ENCODE results near the gene TMEM170A.
A peak's percentile ranks its signal among the peaks of the same experiment; 100 is the strongest.

TMEM170A gene, protein sequence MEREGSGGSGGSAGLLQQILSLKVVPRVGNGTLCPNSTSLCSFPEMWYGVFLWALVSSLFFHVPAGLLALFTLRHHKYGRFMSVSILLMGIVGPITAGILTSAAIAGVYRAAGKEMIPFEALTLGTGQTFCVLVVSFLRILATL

DNA sequence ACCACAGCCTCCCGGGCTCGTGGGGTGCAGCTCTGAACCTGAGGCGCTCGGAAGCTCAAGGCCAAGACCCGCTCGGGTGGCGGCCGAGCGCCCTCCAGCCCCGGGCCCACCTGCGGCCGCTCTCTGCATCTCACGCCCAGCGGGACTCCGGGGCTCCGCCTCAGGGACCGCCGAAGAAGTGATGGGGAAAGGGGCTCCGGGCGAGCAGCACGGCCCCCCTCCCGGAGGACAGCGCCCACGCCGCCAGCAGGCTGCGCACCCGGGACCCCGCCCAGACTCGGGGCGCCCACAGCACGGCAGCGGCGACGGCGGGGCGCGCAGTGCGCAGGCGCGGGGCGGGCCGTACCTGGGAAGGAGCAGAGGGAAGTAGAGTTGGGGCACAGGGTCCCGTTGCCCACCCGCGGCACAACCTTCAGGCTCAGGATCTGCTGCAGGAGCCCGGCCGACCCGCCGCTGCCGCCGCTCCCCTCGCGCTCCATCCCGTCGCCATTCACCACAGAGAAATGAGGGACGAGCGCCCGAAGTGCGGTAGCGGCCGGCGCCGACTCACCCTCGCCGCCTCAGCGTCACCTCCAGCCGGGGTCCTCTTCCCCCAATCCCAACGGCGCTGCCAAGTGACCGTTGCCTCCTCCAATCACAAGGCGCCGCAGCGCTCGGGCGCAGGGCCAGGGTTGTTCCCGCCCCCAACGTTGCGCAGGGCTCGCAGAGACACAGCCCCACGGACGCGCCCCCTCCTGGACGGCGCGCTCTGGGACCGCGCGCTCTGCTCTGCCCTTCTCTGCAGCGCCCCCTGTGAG, at the start of gene TMEM170A:
TSS of gene TMEM170A (minus strand) at position 568 of the 797 bp plus-strand sequence. CDS start at position 479, 89 bp downstream.
- peak; percentile 98 for DNase-seq (ENCODE audit: low spot score)

DNA sequence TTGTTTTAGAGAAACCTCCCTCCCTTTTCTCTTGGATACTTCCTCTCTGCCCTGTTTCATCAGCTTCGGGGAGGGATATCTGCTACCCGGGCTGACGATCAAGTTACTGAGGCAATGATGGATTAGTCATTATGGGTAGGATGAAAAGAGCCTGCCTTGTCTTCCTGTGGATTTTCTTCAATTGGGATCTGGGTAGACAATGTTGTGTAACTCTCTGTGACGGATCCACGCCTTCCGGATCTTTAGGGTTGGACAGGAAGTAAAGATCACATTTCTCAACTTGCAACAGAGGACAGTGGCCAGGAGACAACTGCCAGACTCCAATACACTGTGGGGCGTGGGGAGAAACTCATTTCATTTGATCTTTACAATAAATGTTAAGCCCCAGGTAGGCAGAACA, 42.1 kb upstream of the TMEM170A start:
- peak; percentile 35 for DNase-seq (ENCODE audit: low spot score)

DNA sequence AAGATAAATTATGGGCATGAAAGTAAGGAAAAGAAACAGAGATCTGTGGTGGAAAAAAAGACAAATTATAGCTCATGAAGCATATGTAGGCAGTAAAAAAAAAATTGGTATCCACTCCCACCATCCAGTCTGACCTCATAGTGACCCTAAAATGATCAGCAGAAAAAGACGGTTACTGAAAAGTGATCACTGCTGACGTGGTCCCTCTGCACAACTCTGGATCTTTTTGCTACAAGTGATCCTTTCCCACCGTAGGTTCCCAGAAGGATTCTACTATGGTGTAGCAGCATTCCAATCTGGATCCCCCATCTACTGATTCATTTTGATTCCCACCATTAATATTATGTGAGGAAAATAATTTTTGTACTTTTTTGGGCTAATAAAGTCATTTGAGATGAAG, 41.6 kb upstream of the TMEM170A start:
- DNase-seq (ENCODE audit: low spot score) = no peak

DNA sequence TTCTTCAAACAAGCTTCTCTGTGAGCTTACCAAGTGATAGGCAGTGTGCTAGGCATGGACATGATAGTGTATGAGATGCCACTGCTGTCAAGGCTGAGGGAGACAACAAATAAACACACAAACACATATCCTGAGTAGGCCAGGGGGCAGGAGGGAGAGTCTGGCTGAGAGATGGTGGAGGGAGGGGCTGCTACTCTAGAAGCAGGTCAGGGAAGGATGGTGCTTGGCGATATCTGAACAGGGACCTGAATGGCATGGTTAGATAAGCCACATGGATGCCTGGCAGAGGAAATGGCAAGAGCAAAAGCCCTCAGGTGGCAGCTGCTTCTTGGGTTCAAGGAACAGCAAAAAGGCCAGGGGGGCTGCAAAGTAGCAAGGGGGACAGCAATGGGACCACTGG, 39.3 kb upstream of the TMEM170A start:
- no peak for DNase-seq (ENCODE audit: low spot score)

DNA sequence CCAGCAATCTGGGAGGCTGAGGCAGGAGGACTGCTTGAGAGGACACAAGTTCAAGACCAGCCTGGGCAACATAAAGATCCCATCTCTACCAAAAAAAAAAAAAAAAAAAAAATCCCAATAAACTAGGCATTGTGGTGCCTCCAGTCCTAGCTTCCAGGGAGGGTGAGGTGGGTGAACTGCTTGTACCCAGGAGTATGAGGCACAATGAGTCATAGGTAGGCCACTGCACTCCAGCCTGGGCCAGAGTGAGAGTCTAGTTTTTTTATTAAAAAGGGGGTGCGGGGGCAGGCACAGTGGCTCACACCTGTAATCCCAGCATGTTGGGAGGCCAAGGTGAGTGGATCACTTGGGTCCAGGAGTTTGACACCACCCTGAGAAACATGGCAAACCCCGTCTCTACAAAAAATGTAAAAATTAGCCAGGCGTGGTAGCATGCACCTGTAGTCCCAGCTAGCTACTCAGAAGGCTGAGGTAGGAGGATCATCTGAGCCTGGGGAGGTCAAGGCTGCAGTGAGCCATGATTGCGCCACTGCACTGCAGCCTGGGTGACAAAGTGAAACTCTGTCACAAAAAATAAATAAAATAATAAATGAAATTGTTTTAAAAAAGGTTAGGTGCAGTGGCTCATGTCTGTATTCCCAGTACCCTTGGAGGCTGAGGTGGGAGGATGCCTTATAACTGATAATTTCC, 38.6 kb upstream of the TMEM170A start:
- DNase-seq (ENCODE audit: low spot score) = no peak

DNA sequence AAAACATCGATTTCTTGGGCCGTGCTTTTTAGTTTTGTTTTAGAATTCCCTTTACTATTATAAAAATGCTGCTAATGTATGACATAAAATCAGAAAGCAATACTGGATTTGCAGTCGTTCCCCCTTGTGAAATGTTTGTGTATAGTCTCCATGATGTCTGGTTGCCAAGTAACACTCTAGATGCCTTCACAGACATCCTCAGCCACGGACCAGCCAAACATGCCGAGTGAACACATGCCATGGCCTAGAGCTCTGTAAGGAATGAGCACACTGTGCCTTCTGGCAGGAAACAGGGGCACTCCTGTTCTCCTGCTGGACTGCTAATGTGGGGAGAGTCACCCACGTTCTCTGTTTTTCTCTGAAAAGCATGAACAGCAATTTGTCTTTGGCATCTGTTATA, 37.3 kb upstream of the TMEM170A start:
- DNase-seq (ENCODE audit: low spot score) = peak; percentile 67

DNA sequence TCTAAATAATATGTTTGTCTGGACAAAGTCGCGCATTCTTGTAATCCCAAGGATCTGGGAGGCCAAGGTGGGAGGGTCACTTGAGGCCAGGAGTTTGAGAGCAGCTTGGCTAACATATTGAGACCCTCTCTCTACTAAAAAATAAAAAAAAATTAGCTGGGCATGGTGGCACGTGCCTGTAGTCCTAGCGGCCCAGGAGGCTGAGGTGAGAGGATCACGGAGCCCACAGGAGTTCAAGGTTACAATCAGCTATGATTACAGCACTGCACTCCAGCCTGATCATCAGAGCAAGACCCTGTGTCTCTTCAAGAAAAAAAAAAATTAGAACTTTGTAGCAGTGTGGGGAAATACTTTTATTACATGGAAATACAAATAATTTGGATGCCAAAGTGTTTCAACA, 36.9 kb upstream of the TMEM170A start:
- DNase-seq (ENCODE audit: low spot score) = no peak

DNA sequence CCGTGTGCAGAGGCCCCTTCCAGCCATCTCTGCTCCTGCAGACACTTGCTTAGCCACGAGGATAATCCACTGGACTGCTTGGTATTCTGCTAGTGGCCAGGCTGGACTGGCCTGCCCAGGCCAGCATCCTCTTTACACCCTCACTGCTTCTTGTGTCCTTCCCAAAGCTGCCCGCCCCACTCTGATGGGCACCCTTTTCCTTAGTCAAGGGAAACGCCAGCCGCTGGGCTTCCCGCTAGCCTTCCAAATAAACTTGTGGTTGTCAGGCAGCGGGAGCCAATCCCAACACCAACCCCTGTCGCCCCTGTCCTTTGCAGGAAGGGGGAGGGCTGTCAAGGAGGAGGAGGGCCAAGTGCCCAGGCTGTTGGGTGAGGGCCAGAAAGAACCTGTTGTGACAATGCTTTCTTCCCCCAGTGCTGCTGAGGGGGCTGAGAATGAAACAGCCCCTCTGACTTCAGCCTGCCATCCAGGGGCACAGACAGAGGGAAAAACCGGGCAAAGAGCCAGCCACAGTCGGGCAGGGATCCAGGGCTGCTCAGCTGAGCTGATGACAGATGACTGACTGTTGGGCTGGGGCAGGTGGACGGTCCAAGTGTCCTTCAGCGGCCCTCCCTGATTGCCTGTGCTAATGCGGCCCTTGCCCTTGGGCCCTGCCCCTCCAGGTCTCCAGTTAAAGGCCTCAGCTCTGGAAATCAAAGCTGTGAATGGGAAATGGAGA, 34.3 kb upstream of the TMEM170A start:
- peak; percentile 74 for DNase-seq (ENCODE audit: low spot score)

DNA sequence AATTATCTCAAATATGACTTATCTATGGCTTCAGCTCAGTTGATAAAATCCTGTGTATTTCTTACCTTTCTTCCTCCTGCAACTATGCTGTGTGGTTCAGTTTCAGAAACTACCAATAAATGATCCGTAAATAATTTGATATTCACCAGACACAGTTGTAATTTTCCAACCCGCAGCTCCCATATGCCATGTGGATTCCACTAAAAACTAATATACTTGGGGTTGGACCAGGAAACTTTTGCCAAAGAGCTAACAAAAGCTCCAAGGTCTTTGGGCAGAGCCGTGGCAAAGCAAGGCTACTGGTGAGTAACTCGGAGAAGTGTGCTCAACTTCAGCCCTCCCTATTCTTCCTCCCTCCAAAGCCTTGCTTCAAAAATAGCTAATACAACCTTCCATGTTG, 33.1 kb upstream of the TMEM170A start:
- DNase-seq (ENCODE audit: low spot score) = peak; percentile 16

DNA sequence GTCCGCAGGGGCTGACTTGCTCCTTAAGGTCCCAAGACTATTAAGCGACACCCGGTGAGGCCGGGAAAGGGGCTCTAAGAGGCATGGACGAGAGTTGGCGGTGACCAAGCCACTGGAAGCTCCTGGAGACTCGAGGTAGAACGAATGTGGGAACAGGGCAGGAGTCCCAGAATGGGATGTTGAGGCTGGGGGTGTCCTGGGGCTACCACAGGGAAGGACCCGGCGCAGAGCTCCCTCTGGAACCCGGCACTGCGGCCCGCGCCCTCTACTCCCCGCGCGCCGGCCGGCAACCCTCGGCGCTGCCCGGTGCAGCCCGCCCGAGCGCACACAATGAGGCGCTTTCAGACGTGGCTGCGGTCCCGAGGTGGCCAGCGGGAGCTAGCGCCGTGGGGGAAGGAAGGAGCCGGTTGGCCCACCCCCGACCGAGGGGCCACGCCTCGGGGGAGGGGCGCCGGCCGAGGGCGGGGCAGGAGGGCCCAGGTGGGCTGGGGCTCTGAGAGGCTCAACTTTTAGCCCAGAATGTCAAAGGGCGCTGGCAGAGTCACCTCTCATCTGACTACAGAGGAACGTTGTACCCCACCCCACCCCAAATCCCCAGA, 30.7 kb upstream of the TMEM170A start, which contains the start of gene CHST6:
TSS of gene CHST6 (minus strand) at position 366 of the 599 bp plus-strand sequence. CDS start 15,613 bp downstream, outside the sequence.
- DNase-seq (ENCODE audit: low spot score) = peak; percentile 84

DNA sequence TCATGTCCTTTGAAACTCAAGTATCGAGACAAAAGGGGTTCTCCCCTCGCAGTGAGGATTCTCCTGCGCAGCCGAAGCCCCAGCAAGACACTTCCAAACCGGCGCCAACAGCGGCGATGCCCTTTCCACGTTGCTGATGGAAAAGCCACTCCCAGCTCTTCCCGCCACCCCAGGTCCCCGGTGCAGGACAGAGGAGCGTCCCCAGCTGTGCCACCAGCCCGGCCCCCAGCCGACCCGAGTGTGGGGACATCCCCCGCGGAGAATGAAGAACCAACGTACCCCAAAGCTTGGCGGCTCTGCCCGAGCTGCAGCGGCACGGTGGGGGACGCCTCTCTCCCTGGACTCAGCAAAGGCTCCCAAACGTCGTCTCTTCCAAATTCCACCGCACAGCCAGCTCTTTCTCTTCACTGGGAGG, 30.2 kb upstream of the TMEM170A start:
- DNase-seq (ENCODE audit: low spot score) = peak; percentile 32

DNA sequence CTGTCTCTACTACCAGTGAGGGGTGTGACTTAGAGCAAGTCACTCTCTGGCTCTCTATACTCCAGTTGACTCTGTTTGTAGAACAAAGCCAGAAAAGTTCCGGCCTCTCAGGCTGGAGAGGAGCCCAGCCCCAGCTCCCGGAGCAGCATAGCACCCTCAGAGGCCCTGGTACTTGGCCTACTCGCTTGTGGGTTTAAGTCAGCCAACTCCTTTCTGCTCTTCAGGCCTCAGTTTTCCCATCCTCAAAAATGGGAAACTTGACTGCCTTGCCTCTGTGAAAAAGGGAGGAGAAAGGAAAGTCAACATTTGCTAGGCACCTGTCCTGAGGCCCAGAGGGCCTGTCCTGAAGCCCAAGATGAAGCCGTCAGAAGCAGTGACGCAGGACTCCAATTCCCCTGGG, 29.7 kb upstream of the TMEM170A start:
- DNase-seq (ENCODE audit: low spot score) = no peak

DNA sequence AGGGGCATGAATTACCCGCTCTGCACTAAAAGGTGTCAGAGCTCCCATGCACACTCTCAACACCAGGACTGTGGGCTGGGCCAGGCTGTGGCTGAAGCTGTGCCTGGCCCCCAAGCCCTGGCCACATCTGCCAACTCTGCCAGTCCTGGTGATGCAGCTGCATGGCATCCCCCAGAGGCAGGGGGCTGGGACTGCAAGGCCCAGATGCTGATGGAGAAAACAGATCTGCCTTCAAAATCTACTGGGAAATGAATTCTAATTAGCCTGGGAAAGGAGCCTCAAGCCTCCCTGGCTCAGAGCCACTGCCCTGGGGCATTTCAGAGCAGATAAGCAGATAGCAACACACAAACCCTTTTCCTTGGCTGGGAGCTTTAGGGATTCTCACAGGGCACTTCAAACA, 27.4 kb upstream of the TMEM170A start:
- DNase-seq (ENCODE audit: low spot score) = peak; percentile 89

DNA sequence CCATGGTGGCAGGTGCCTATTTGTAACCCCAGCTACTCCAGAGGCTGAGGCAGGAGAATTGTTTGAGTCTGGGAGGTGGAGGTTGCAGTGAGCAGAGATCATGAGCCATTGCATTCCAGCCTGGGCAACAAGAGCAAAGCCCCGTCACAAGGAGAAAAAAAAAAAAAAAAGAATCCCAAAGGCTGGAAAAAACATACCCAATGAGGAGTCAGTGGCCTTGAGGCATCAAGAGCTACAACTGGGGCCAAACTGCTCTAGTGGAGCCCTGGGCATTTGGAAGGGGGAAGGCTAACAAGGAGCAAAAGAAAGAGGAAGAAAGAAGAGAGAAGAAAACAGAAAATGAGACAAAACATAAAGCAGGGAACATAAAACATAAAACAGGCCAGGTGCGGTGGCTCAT, 23.8 kb upstream of the TMEM170A start:
- DNase-seq (ENCODE audit: low spot score) = no peak

DNA sequence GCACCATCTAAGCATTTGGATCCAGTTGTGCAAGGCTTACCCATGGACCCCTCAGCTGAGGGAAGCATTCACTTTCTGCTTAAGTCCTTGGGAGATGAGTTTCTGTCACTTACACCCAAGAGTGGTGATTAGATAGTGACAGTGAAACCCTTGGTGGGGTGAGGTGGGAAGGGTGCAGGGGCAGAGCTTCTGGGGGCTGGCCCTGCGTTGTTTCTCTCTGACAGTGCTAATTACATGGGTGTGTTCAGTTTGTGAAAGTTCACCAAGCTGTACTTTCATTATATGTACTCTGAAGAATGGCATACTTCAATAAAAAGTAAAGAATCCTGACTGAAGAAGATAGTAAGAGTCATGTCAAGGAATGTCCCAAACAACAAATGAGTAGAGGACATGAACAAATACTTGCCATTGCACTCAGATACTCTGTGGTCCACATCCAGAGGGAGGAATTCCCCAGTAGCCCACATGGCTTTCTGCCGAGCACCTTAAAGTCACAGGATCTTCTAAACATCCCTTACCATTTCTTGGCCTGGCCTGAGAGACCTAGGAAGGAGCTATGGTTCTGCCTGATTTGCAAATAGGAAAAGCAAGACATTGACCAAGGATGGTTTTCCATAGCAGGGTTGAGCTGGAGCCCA, 22.3 kb upstream of the TMEM170A start:
- DNase-seq (ENCODE audit: low spot score) = no peak

DNA sequence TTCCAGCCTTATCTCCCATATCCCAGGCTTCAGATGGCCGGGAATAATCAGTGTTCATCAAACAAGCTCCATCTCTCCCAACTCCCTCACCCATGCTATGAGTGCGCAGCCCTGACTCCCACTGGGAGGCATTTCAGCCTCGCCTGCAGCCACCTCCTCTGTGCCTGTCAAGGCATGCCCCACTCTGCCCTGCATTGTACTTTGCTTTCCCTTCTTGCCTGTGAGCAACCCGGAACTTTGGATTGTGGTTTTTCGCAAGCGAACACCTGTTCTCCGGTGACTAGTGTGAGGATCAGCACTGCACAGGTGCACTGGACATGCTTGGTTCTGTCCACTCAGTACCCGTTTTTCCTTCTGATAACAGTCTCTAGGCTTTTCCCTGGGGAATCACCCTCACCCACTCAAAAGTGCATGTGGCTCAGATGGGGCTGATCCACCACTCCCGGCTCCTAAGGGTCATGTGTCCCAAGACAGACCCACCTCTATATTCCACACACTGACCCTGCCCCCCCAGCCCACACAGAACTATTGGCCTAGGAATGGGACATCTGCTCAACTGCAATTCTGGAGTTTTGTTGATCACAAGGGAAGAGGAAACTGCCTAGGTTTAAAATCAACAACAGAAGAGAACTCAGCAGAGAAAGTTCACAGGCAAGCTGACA, 21.7 kb upstream of the TMEM170A start:
- DNase-seq (ENCODE audit: low spot score) = no peak

DNA sequence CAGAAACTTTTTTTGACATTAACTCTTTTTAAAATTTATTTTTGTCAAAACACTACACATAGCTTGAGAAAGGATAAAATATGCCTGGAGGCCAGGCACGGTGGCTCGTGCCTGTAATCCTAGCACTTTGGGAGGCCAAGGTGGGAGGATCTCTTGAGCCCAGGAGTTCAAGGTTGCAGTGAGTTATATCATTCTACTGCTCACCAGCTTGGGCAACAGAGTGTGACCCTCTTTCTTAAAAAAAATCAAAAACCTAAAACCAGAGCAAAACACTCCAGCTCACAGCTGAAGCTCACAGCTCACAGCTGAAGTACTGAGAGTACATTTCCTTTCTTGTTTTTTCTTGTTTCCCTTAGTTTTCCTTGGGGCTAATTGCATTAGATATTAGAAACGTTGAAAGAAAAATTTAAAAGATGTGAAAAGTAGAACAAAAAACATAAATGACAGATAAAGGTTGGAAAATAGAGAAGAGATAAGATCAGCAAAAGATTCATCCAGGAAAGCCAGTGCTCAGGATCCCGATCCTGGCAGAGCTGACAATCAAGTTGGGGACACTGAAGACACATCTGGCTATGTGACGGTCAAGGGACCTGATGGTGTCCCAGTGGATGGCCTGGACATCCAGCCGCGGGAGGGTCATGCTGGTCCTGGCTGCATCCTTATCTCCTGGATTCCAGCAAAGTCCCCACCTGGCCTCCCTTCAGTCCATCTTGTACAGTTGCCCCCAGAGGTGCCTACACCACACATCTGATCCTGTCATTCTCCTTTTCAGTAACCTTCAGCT, 20.9 kb upstream of the TMEM170A start:
- no peak for DNase-seq (ENCODE audit: low spot score)

DNA sequence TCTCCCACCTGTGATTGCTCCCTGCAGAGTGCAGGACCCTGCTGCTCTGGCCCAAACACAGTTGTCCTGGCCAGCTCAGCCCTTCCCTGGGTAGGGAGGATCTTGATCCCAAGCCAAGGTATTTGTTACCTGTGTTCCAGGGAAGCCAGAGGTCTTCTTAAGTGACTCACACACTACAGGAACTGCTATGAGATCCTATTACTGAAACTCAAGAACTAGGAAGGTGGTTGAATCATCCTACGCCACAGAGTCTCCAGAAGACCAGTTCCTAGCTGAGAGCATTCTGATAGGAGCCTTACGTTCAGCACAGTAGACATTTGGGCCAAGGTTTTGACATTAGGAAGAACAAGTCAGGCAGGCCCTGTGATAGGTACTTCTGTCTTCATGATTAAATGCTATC, 18.7 kb upstream of the TMEM170A start:
- DNase-seq (ENCODE audit: low spot score) = no peak

DNA sequence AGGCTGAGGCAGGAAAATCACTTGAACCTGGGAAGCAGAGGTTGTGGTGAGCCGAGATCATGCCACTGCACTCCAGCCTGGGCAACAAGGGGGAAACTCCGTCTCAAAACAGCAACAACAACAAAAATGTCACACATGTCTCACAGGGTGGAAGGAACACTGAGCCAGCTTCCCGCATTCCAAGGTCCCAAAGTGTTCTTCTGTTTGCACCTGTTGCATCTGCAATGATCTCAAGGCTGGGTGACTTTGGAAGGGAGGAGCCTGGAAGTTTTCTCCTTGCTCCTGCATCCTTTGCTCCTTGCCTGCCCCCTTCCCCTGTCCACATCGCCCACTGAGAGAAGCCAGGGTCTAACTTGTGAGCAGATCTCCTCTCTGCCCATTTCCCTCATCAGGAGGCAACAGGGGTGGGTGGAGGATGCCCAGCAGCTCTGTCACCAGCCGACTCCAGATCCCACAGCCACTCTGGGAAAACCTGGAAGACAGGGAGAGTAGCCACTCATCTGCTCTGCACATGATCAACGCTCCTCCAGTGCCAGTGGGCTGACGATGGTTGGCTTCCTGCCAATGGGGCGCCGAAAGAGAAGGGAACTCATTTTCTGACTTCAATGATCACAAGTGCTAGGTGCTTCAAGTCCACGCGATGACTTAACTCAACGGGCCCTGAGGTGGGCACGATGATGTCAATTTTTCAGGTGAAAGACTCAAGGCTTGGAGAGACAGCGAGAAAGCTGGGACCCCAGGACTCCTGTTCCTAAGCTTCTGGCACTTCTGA, 18.1 kb upstream of the TMEM170A start:
- DNase-seq (ENCODE audit: low spot score) = no peak
